ENCODE data around the gene ARHGAP42. TPM values are rescaled to one million over a fixed set of nuclear protein-coding genes. Genes with fewer than 3 reads are reported as not detected.
"Not testable (repeated sequence)": the region's sequence is repeated elsewhere in the genome, so short reads cannot be mapped to it uniquely, and the experiment has no call there.

The ARHGAP42 gene
- total and polyA plus RNA-seq, 8 donors = 2.3 to 119 (median 39.3) TPM

DNA sequence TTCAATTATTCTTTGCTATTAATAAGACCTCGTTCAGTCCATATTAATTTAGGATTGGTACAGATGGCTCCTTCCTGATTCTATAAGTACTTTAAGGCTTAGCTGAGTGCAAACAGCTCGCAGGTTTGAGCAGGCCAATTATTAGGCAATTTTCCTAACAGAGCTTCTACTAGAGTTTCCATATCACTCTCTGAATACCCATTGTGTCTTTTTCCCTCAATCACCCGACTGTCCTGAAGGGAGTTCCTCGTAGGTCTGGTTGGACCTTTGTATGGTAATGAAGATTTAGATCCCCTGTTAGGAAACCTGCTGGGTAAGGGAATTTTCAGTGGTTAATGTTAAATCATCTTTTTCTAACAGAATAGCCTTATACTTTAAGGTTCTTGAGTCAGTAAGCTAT lies 61.1 kb downstream of the ARHGAP42 start:
- TF ChIP-seq POLR2AphosphoS5 (IDR thresholded peaks at IDR 0.05) (no peak), POLR2A (IDR thresholded peaks at IDR 0.05) (no peak), EP300 (IDR thresholded peaks at IDR 0.05) (no peak)
- TF ChIP-seq, protein P1, sequence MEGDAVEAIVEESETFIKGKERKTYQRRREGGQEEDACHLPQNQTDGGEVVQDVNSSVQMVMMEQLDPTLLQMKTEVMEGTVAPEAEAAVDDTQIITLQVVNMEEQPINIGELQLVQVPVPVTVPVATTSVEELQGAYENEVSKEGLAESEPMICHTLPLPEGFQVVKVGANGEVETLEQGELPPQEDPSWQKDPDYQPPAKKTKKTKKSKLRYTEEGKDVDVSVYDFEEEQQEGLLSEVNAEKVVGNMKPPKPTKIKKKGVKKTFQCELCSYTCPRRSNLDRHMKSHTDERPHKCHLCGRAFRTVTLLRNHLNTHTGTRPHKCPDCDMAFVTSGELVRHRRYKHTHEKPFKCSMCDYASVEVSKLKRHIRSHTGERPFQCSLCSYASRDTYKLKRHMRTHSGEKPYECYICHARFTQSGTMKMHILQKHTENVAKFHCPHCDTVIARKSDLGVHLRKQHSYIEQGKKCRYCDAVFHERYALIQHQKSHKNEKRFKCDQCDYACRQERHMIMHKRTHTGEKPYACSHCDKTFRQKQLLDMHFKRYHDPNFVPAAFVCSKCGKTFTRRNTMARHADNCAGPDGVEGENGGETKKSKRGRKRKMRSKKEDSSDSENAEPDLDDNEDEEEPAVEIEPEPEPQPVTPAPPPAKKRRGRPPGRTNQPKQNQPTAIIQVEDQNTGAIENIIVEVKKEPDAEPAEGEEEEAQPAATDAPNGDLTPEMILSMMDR (IDR thresholded peaks at IDR 0.05) = no peak
- Histone ChIP-seq H3K4me3 (no peak overlapping the region), H3K27ac (no peak overlapping the region), H3K9me3 (peaks cover 0 to 22% (median 14%) of the 10 kb centered on the region in 4 donors), H3K4me1 (peaks cover 0 to 14% (median 4%) of the 10 kb centered on the region in 4 donors), H3K27me3 (no peaks in the 10 kb centered on the region), H3K36me3 (peaks cover 0 to 10% (median 5%) of the 10 kb centered on the region in 4 donors)
- intact Hi-C loops (cut with DNase I; ENCODE audit: low total_unique reads) = no loop called here
- DNase-seq = no peak
- WGBS, 5 donors = 68 to 83% (median 82%) methylated on average over 4 of the region's 4 CpGs

DNA sequence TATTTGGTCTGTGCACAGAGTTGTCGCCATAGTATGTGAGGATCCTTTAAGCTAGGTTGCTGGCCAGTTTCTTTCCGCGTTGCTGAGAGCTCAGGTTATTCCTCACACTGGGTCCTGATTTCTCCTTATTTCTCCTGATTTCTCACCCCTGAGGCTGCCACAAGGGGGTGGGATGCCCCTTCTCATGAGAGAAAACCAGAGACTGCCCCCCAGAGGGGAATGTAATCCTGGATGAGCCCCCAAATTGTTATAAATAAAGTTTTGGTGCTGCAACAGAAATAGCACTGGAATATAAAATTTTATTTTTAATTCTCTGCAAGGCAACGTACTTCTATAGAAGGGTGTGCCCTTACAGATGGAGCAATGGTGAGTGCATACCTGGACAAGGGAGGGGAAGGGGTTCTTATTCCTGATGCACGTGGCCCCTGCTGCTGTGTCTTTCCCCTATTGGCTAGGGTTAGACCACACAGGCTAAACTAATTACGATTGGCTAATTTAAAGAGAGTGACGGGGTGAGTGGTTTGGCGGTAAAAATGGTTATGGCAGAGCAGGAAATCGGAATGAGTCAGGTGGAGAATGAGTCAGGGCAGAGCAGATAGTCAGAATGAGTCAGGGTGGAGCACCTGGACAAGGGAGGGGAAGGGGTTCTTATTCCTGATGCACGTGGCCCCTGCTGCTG lies 62.9 kb downstream of the ARHGAP42 start:
- H3K27me3 ChIP-seq; DNase-seq; H3K36me3 ChIP-seq; intact Hi-C loops (cut with DNase I; ENCODE audit: low total_unique reads); H3K27ac ChIP-seq; H3K4me3 ChIP-seq: not testable (repeated sequence)
- H3K4me1 ChIP-seq = peaks cover 0 to 28% (median 13%) of the 10 kb centered on the region in 4 donors
- H3K9me3 ChIP-seq = peaks cover 0 to 22% (median 14%) of the 10 kb centered on the region in 4 donors
- 90 to 96% (median 94%) methylated on average over 10 of the region's 10 CpGs for WGBS, 5 donors

DNA sequence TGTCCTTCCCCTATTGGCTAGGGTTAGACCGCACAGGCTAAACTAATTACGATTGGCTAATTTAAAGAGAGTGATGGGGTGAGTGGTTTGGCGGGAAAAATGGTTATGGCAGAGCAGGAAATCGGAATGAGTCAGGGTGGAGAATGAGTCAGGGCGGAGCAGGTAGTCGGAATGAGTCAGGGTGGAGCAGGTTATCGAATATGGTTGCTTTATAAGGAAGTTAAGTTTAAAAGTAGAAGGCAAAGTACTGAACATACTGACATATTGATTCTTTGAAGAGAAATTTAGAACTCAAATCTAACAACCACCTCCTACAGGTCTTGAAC lies 63.4 kb downstream of the ARHGAP42 start:
- DNase-seq; H3K27me3 ChIP-seq; intact Hi-C loops (cut with DNase I; ENCODE audit: low total_unique reads); H3K27ac ChIP-seq; H3K4me3 ChIP-seq; H3K36me3 ChIP-seq: not testable (repeated sequence)
- Histone ChIP-seq H3K4me1 (peaks cover 0 to 28% (median 13%) of the 10 kb centered on the region in 4 donors), H3K9me3 (peaks cover 0 to 22% (median 14%) of the 10 kb centered on the region in 4 donors)
- WGBS, 5 donors = 93 to 98% (median 97%) methylated on average over 7 of the region's 7 CpGs

DNA sequence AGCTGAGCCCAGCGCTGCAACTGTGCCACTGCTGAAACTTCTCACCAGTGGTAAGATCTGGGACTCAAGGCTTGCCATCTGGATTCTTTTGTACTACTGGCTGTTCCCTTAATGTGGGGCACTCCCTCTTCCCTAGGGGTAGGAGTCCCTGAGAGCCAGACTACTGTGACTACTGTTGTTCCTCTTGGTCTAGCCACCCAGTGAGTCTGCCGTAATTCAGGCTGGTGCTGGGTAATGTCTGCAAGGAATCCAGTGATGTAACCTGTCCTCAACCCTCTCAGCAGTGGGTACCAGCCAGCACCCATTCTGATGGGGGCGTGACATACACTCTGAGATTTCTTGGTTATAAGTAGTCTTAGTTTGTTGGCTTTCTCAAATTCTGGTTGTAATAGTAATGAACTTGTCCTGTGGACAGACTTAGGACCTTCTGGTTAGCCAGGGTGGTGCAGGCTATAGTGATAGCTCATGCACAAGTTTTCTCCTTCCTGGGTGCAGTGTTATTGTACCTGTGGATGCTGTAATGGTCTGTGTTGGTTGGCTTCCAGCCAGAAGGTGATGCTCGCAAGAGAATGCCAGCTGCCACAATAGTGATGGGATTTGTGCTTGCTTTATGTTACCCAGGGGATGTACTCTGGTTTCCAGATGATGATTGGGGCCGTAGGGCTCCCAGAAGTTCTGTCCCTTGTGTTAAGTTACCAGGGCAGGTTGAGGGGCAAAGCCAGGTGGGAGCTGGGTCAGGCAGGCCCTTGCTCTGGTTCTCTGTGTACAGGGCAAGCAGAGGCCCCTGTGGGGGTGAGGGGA lies 65.5 kb downstream of the ARHGAP42 start:
- H3K4me3 ChIP-seq = no peak overlapping the region
- TF ChIP-seq POLR2A (IDR thresholded peaks at IDR 0.05) (no peak), POLR2AphosphoS5 (IDR thresholded peaks at IDR 0.05) (no peak)
- TF ChIP-seq, protein P1 (IDR thresholded peaks at IDR 0.05) = no peak
- DNase-seq = peak in 1 of 2 donors; percentile 39
- H3K4me1 ChIP-seq = peaks cover 4 to 42% (median 13%) of the 10 kb centered on the region in 4 donors
- peaks cover 0 to 10% (median 5%) of the 10 kb centered on the region in 4 donors for H3K36me3 ChIP-seq
- 75 to 90% (median 80%) methylated on average over 5 of the region's 5 CpGs for WGBS, 5 donors
- peak overlapping the region; percentile 17 to 62 (median 55) for H3K27ac ChIP-seq
- H3K27me3 ChIP-seq = no peaks in the 10 kb centered on the region
- H3K9me3 ChIP-seq = peaks cover 0 to 22% (median 14%) of the 10 kb centered on the region in 4 donors
- intact Hi-C loops (cut with DNase I; ENCODE audit: low total_unique reads) = no loop called here

DNA sequence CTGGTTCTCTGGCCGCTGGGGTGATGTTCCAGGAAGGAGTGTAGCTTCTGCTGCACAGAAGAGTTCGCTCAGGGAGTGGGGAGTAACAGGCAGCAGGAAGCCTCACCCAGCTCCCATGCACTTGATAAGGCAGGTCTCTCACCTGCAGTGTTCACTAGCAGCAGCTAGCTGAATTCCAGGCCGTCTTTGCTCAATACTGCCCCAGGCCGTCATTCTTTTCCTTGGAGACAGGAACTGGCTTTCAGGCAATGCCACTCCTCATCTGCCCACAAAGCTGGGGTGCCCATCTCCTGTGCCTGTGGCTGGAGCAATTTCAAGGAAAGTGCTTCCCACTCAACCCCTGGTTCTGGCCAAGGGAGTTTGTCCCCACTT lies 66.1 kb downstream of the ARHGAP42 start:
- Histone ChIP-seq H3K36me3 (peaks cover 0 to 10% (median 5%) of the 10 kb centered on the region in 4 donors), H3K9me3 (peaks cover 0 to 22% (median 14%) of the 10 kb centered on the region in 4 donors), H3K27me3 (no peaks in the 10 kb centered on the region), H3K4me3 (no peak overlapping the region), H3K4me1 (peaks cover 4 to 45% (median 13%) of the 10 kb centered on the region in 4 donors), H3K27ac (peak overlapping the region; percentile 17 to 62 (median 55))
- intact Hi-C loops (cut with DNase I; ENCODE audit: low total_unique reads) = no loop called here
- DNase-seq = peak; percentile 51 to 71
- 26 to 55% (median 43%) methylated on average over 4 of the region's 4 CpGs for WGBS, 5 donors
- TF ChIP-seq POLR2A (IDR thresholded peaks at IDR 0.05) = no peak
- TF ChIP-seq POLR2AphosphoS5 (IDR thresholded peaks at IDR 0.05) = peak in 1 of 3 donors; percentile 34
- no peak for TF ChIP-seq EP300 (IDR thresholded peaks at IDR 0.05)

All from stomach (tissue), 9 donors.